SH-SY5Y (cell line): ENCODE data around the gene C11orf86.

Experiments used
- GATA2 ChIP-seq: IDR thresholded peaks from 2 replicates; pipeline ENCODE4 v1.6.1; 2011; ENCODE audit warnings: mild to moderate bottlenecking, low read depth, low read length
- GATA3 ChIP-seq: IDR thresholded peaks from 2 replicates; pipeline ENCODE4 v1.6.1; 2011; ENCODE audit warnings: low read depth, mild to moderate bottlenecking, low read length, moderate library complexity

GRCh38 chr11:66967670-66968425 lies 7.3 kb upstream of the C11orf86 start:
- TF ChIP-seq GATA2 (no peak), GATA3 (no peak)
